HG02678 (cell line): ENCODE measurements around the gene PRPF39.
"Not testable (repeated sequence)": the region's sequence is repeated elsewhere in the genome, so short reads cannot be mapped to it uniquely, and the experiment has no call there.

Experiments used
- ATAC-seq: cut with Tn5 transposase; IDR thresholded peaks from one replicate; pipeline ENCODE4 v1.9.1; 2021; ENCODE audit warnings: mild to moderate bottlenecking, moderate library complexity; ENCODE audit not compliant: unreplicated experiment

PRPF39 gene

GRCh38 chr14:45081096-45081495 is 2.8 kb upstream of the PRPF39 start:
- not testable (repeated sequence) for ATAC-seq

GRCh38 chr14:45082420-45082819 is 1.5 kb upstream of the PRPF39 start:
- ATAC-seq = no peak

GRCh38 chr14:45083617-45083975 is 320 bp upstream of the PRPF39 start:
- no peak for ATAC-seq

- ATAC-seq = no peak
Observed at GRCh38 chr14:45084946-45085346, 1.0 kb downstream of the PRPF39 start.

GRCh38 chr14:45089813-45090212 is 5.9 kb downstream of the PRPF39 start:
- peak; percentile 75 for ATAC-seq

- ATAC-seq = no peak
Observed at GRCh38 chr14:45091710-45092109, 7.8 kb downstream of the PRPF39 start.

- no peak for ATAC-seq
Observed at GRCh38 chr14:45094275-45094674, 10.4 kb downstream of the PRPF39 start.

GRCh38 chr14:45095143-45095542 is 11.2 kb downstream of the PRPF39 start:
- no peak for ATAC-seq

GRCh38 chr14:45096218-45096617 is 12.3 kb downstream of the PRPF39 start:
- ATAC-seq = no peak

- no peak for ATAC-seq
Observed at GRCh38 chr14:45103806-45104205, 19.9 kb downstream of the PRPF39 start.

- ATAC-seq = no peak
Observed at GRCh38 chr14:45104561-45104960, 20.6 kb downstream of the PRPF39 start.

- ATAC-seq = no peak
Observed at GRCh38 chr14:45112896-45113781, 29.2 kb downstream of the PRPF39 start.

- no peak for ATAC-seq
Observed at GRCh38 chr14:45114327-45114726, 30.4 kb downstream of the PRPF39 start.

GRCh38 chr14:45118594-45118993 is 34.7 kb downstream of the PRPF39 start:
- ATAC-seq = no peak

GRCh38 chr14:45120096-45120495 is 36.2 kb downstream of the PRPF39 start:
- ATAC-seq = no peak

GRCh38 chr14:45123271-45123670 is 39.4 kb downstream of the PRPF39 start:
- no peak for ATAC-seq

GRCh38 chr14:45125754-45126153 is 41.8 kb downstream of the PRPF39 start:
- ATAC-seq = no peak

- ATAC-seq = no peak
Observed at GRCh38 chr14:45128963-45129629, 45.2 kb downstream of the PRPF39 start.

GRCh38 chr14:45133683-45134050 is 49.8 kb downstream of the PRPF39 start:
- no peak for ATAC-seq

GRCh38 chr14:45134051-45134958 is 50.4 kb downstream of the PRPF39 start, which contains the start of gene FKBP3:
Gene FKBP3, minus strand, starts transcription at chr14:45134481. Its CDS starts 25 bp downstream, at chr14:45134456.
- ATAC-seq = peak; percentile 91

- ATAC-seq = no peak
Observed at GRCh38 chr14:45135156-45135555, 51.2 kb downstream of the PRPF39 start.
